Mucosa of descending colon (tissue), 3 donors: ENCODE measurements around the gene CIB4. TPM values are rescaled to one million over a fixed set of nuclear protein-coding genes. Genes with fewer than 3 reads are reported as not detected.

Source experiments
- ATAC-seq: fragments of 200-7000 bp; cut with Tn5 transposase; one replicate; pipeline ENCODE4 v1.9.1; 2020; ENCODE audit warnings: mild to moderate bottlenecking, moderate library complexity
- DNase-seq, 3 donors: peaks; one replicate each; pipeline ENCODE4 v3.0.0-alpha.2; 2020
- H3K36me3 ChIP-seq: fragments of 200-600 bp; one replicate; pipeline ENCODE4 v1.8.0; 2021; ENCODE audit warnings: low read depth, mild to moderate bottlenecking
- H3K4me1 ChIP-seq: fragments of 200-600 bp; one replicate; pipeline ENCODE4 v1.8.0; 2021; ENCODE audit warnings: low read depth, mild to moderate bottlenecking
- H3K4me3 ChIP-seq: fragments of 200-600 bp; one replicate; pipeline ENCODE4 v1.8.0; 2021; ENCODE audit warnings: mild to moderate bottlenecking
- H3K9me3 ChIP-seq: fragments of 200-600 bp; one replicate; pipeline ENCODE4 v1.8.0; 2021; ENCODE audit warnings: mild to moderate bottlenecking
- intact Hi-C, 2 donors: fragments of 100-400 bp; cut with DNase I in 1 of 2; cut with micrococcal nuclease in 1 of 2; formaldehyde crosslinking; loops; one replicate each; pipeline versions ENCODE4 v1.11.0 to v1.11.1; 2022; cut with DNase I, micrococcal nuclease
- total RNA-seq, 3 donors: library from RNA; stranded (reverse); fragmentation: NEBNext Ultra II Directional in 2 of 3; extraction: Animal tissue kit (Norgen Biotek cat#: 25700) in 2 of 3; gene quantifications; one replicate each; pipeline versions ENCODE4 v1.2.1 to v1.2.4, GENCODE V29; 2021 to 2023
- TF ChIP-seq, protein P1 (sequence below): fragments of 200-600 bp; IDR thresholded peaks from one replicate; pipeline ENCODE4 v1.8.0; 2022; ENCODE audit warnings: antibody characterized with exemption, mild to moderate bottlenecking
- donor health status: DM: no; HTN: no; CAD: no; lungs with moderate emphysema.
- donor health status: DM: no; HTN: no; CAD: no.
- donor health status: DM: no; HTN: yes; CAD: no.

CIB4 gene
- total RNA-seq, 3 donors from 2014 or later, result 0.60 TPM; not detected in 2

DNA sequence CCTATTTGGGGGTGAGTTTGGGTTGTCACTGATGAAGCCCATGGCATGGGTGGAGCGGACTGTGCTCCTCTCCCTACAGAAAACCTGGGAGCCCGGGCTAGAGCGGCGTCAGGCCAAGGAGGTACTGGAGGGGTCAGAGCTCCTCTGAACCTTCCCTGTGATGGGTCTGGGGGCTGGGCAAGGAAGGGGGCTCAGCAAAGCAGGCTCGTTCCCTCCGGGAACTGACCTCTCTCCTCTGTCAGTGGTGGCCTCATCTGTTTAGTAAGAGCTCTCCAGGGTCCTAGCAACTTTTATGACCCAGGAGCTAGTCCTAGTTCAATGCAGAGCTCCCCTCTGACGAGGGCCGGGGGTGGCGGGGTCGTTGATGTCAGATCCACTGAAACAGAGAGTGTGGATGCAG is 100.9 kb downstream of the CIB4 start:
- ATAC-seq (no peak), DNase-seq (no peak)
- Histone ChIP-seq H3K9me3 (no peaks in the 10 kb centered on the region), H3K4me3 (no peak overlapping the region), H3K36me3 (no peaks in the 10 kb centered on the region), H3K4me1 (peaks cover 5% of the 10 kb centered on the region)
- TF ChIP-seq, protein P1, sequence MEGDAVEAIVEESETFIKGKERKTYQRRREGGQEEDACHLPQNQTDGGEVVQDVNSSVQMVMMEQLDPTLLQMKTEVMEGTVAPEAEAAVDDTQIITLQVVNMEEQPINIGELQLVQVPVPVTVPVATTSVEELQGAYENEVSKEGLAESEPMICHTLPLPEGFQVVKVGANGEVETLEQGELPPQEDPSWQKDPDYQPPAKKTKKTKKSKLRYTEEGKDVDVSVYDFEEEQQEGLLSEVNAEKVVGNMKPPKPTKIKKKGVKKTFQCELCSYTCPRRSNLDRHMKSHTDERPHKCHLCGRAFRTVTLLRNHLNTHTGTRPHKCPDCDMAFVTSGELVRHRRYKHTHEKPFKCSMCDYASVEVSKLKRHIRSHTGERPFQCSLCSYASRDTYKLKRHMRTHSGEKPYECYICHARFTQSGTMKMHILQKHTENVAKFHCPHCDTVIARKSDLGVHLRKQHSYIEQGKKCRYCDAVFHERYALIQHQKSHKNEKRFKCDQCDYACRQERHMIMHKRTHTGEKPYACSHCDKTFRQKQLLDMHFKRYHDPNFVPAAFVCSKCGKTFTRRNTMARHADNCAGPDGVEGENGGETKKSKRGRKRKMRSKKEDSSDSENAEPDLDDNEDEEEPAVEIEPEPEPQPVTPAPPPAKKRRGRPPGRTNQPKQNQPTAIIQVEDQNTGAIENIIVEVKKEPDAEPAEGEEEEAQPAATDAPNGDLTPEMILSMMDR, result no peak
- intact Hi-C loops, result no loop called here

GRCh38 chr2:26537826-26538475 is 103.2 kb downstream of the CIB4 start:
- no peaks in the 10 kb centered on the region for H3K36me3 ChIP-seq
- ATAC-seq (no peak), DNase-seq (no peak)
- peaks cover 5% of the 10 kb centered on the region for H3K4me1 ChIP-seq
- no peaks in the 10 kb centered on the region for H3K9me3 ChIP-seq
- no peak overlapping the region for H3K4me3 ChIP-seq
- TF ChIP-seq, protein P1, result no peak
- intact Hi-C loops, result no loop called here

DNA sequence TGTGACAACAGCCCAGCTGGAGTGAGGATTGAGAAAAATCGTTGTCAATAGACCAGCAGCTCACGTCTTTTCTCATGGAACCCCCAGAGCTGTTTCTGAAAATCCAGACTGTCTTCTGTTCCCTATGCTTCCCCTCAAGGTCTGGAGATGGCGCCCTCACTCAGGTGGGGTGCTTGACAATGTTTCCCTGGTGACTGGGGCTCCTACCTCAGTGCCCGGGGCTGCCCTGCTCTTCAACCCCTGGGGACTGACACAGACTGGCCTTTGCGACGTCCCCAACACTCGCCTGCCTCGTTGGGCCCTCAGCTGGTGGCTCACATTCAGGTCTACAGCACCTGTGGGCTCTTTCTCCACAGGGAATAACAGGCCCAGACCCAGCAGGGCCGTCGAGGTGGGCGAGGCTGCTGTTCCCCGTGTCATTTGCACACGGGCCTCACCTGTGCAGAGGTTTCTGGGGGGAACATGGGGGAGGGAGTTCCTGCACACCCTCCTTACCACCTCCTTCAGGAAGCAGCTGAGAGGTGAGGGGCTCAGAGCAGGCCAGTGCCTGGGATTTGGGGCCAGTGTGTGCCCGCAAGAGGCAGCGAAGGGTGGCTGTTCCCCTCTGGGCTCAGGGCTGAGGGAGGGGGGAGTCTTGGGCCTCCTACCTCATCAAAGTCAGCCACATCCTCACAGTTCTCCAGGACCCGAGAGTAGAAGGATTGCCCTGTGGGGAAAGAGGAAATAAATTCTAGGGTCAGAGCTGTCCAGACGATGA is 103.9 kb downstream of the CIB4 start:
- H3K4me1 ChIP-seq, result no peaks in the 10 kb centered on the region
- H3K4me3 ChIP-seq, result no peak overlapping the region
- TF ChIP-seq, protein P1, result no peak
- ATAC-seq (no peak), DNase-seq (no peak)
- intact Hi-C loops, result no loop called here
- no peaks in the 10 kb centered on the region for H3K36me3 ChIP-seq
- no peaks in the 10 kb centered on the region for H3K9me3 ChIP-seq

DNA sequence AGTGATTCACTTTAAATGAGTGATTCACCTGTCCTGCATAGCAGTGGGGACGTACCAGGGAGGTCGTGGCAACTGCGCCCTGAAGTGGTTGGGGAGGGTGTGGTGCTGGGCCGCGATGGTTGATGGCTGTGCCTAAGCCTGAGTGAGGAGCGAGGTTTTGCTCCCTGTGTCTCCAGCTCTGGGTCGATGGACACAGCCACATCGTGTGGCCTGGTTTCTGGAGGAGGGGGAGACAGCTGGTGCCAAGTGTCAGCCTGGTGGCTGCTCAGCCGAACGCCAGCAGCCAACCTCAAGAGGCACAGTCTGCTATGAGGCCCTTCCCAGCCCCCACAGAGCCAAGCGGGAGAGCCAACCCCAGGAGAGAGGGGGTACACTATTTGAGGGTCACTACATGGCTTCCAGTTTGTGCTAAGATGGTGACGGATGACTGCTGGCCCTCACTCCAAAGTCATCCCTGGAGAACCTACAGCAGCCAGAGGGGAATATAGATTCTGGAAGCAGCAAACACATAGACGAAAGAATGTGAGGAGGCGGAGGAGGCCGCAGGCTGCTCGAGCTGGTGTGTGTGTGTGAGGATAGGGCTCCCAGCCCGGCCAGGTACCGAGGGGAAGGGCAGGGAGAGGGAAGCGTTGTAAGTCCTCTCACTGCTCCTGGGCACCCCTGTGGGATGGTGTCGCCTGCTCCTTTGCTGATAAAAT is 104.6 kb downstream of the CIB4 start:
- Histone ChIP-seq H3K4me1 (no peaks in the 10 kb centered on the region), H3K4me3 (no peak overlapping the region), H3K36me3 (no peaks in the 10 kb centered on the region), H3K9me3 (no peaks in the 10 kb centered on the region)
- no peak for DNase-seq
- ATAC-seq, result no peak
- intact Hi-C loops, result no loop called here
- TF ChIP-seq, protein P1, result no peak

GRCh38 chr2:26535663-26536275 is 105.4 kb downstream of the CIB4 start:
- intact Hi-C loops, result no loop called here
- no peak for DNase-seq
- TF ChIP-seq, protein P1, result no peak

More at GRCh38 chr2:26535663-26536275, 105.4 kb downstream of the CIB4 start:
- no peak for ATAC-seq
- H3K4me1 ChIP-seq, result no peaks in the 10 kb centered on the region
- H3K36me3 ChIP-seq, result no peaks in the 10 kb centered on the region
- H3K9me3 ChIP-seq, result no peaks in the 10 kb centered on the region
- H3K4me3 ChIP-seq, result no peak overlapping the region
